WTC11 (cell line): Measurements from ENCODE around the gene SVIP. TPM values are rescaled to one million over a fixed set of nuclear protein-coding genes. Genes with fewer than 3 reads are reported as not detected.

Source experiments
- ATAC-seq: fragments of 200-7000 bp; cut with Tn5 transposase; 2 replicates; pipeline ENCODE4 v1.10.0; 2021; ENCODE audit warnings: mild to moderate bottlenecking, moderate library complexity
- CTCF ChIA-PET: fragments of 300-600 bp; sonication (Branson Sonifier 250); formaldehyde crosslinking; loops from one replicate; lab custom pipeline; 2021; ENCODE audit warnings: antibody characterized with exemption; lab: Charles Lee
- POLR2A ChIA-PET: fragments of 350-600 bp; sonication (Branson Sonifier 250); formaldehyde crosslinking; loops from one replicate; lab custom pipeline; 2021; ENCODE audit warnings: antibody characterized with exemption; lab: Charles Lee
- DNase-seq: peaks from one replicate; pipeline ENCODE4 v3.0.0; 2021; ENCODE audit warnings: low spot score
- H3K27ac Mint-ChIP-seq: 2 replicates; pipeline ENCODE4 v1.8.0; 2021; ENCODE audit warnings: mixed read lengths
- H3K27me3 Mint-ChIP-seq: 2 replicates; pipeline ENCODE4 v1.8.0; 2021; ENCODE audit warnings: low read depth, mild to moderate bottlenecking, moderate library complexity, mixed read lengths
- H3K36me3 Mint-ChIP-seq: 2 replicates; pipeline ENCODE4 v1.8.0; 2021; ENCODE audit warnings: mixed read lengths
- H3K4me1 Mint-ChIP-seq: 2 replicates; pipeline ENCODE4 v1.8.0; 2022; ENCODE audit warnings: mixed read lengths
- H3K4me3 Mint-ChIP-seq: 2 replicates; pipeline ENCODE4 v1.8.0; 2021; ENCODE audit warnings: mild to moderate bottlenecking, moderate library complexity, mixed read lengths
- H3K9me3 Mint-ChIP-seq: 2 replicates; pipeline ENCODE4 v1.8.0; 2021; ENCODE audit warnings: mixed read lengths
- ARID4B ChIP-seq: sonication (generic); formaldehyde crosslinking; IDR thresholded peaks from 2 replicates; pipeline ENCODE4 v1.8.0; 2023; ENCODE audit warnings: missing genetic modification reagents, mild to moderate bottlenecking, borderline replicate concordance
- ATF1 ChIP-seq: sonication (generic); formaldehyde crosslinking; IDR thresholded peaks from 2 replicates; pipeline ENCODE4 v1.8.1; 2023; ENCODE audit warnings: mild to moderate bottlenecking, moderate library complexity, missing genetic modification reagents
- GTF2I ChIP-seq: fragments of 250-450 bp; sonication (Bioruptor Pico); conservative IDR thresholded peaks from 2 replicates; pipeline ENCODE4 v1.4.0; 2021; ENCODE audit warnings: mild to moderate bottlenecking
- IRF1 ChIP-seq: sonication (generic); formaldehyde crosslinking; IDR thresholded peaks from 2 replicates; pipeline ENCODE4 v1.8.0; 2023; ENCODE audit warnings: missing genetic modification reagents
- NFE2L1 ChIP-seq: sonication (generic); formaldehyde crosslinking; IDR thresholded peaks from 2 replicates; pipeline ENCODE4 v1.8.1; 2023; ENCODE audit warnings: missing genetic modification reagents
- NR2C2 ChIP-seq: sonication (generic); formaldehyde crosslinking; IDR thresholded peaks from 2 replicates; pipeline ENCODE4 v1.8.0; 2022; ENCODE audit warnings: mild to moderate bottlenecking, missing genetic modification reagents
- OVOL2 ChIP-seq: fragments of 250-450 bp; sonication (Bioruptor Pico); IDR thresholded peaks from 2 replicates; pipeline ENCODE4 v1.9.0; 2021; ENCODE audit warnings: mild to moderate bottlenecking, borderline replicate concordance
- SP1 ChIP-seq: sonication (generic); formaldehyde crosslinking; conservative IDR thresholded peaks from 2 replicates; pipeline ENCODE4 v1.8.1; 2022; ENCODE audit warnings: missing genetic modification reagents
- ZNF121 ChIP-seq: sonication (generic); formaldehyde crosslinking; IDR thresholded peaks from 2 replicates; pipeline ENCODE4 v1.8.0; 2023; ENCODE audit warnings: missing genetic modification reagents
- ZNF263 ChIP-seq: sonication (generic); formaldehyde crosslinking; IDR thresholded peaks from 2 replicates; pipeline ENCODE4 v1.8.1; 2022; ENCODE audit warnings: low read depth, mild to moderate bottlenecking, moderate library complexity, missing genetic modification reagents
- total RNA-seq: library from RNA; stranded (reverse); gene quantifications from 3 replicates; pipeline ENCODE4 v1.2.3, GENCODE V29; 2021
- TF ChIP-seq, protein P1 (sequence below): sonication (generic); formaldehyde crosslinking; IDR thresholded peaks from 2 replicates; pipeline ENCODE4 v1.8.1; 2022; ENCODE audit warnings: low read depth, mild to moderate bottlenecking, moderate library complexity, missing genetic modification reagents, borderline replicate concordance
- TF ChIP-seq, protein P2 (sequence below): sonication (generic); formaldehyde crosslinking; IDR thresholded peaks from 2 replicates; pipeline ENCODE4 v1.8.1; 2022; ENCODE audit warnings: mild to moderate bottlenecking, missing genetic modification reagents, moderate library complexity, borderline replicate concordance

The SVIP gene
- total RNA-seq, 1 experiment from 2014 or later: 9.1 TPM

- H3K27me3 Mint-ChIP-seq: no peaks in the 10 kb centered on the region
- H3K27ac Mint-ChIP-seq: no peak overlapping the region
- ChIA-PET POLR2A (no interaction called here), CTCF (no interaction called here)
- H3K36me3 Mint-ChIP-seq: no peaks in the 10 kb centered on the region
- H3K4me3 Mint-ChIP-seq: no peak overlapping the region
- ATAC-seq (no peak), DNase-seq (no peak)
- peaks cover 3% of the 10 kb centered on the region; the same call in 1 of the 2 replicates for H3K9me3 Mint-ChIP-seq
- peaks cover 7% of the 10 kb centered on the region for H3K4me1 Mint-ChIP-seq
- TF ChIP-seq, protein P1, sequence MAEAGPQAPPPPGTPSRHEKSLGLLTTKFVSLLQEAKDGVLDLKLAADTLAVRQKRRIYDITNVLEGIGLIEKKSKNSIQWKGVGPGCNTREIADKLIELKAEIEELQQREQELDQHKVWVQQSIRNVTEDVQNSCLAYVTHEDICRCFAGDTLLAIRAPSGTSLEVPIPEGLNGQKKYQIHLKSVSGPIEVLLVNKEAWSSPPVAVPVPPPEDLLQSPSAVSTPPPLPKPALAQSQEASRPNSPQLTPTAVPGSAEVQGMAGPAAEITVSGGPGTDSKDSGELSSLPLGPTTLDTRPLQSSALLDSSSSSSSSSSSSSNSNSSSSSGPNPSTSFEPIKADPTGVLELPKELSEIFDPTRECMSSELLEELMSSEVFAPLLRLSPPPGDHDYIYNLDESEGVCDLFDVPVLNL (CRISPR knock-in tag): no peak
- TF ChIP-seq NFE2L1 (CRISPR knock-in tag): no peak
- TF ChIP-seq OVOL2 (CRISPR knock-in tag): no peak
- no peak for TF ChIP-seq ZNF263 (CRISPR knock-in tag)
- TF ChIP-seq, protein P2, sequence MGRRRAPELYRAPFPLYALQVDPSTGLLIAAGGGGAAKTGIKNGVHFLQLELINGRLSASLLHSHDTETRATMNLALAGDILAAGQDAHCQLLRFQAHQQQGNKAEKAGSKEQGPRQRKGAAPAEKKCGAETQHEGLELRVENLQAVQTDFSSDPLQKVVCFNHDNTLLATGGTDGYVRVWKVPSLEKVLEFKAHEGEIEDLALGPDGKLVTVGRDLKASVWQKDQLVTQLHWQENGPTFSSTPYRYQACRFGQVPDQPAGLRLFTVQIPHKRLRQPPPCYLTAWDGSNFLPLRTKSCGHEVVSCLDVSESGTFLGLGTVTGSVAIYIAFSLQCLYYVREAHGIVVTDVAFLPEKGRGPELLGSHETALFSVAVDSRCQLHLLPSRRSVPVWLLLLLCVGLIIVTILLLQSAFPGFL (CRISPR knock-in tag): no peak
- no peak for TF ChIP-seq ZNF121
Observed at GRCh38 chr11:22785251-22785650, 44.4 kb downstream of the SVIP start.

- TF ChIP-seq SP1 (CRISPR knock-in tag) (no peak), IRF1 (CRISPR knock-in tag) (no peak), ATF1 (CRISPR knock-in tag) (no peak)
- CTCF ChIA-PET: interaction anchor here (1.0 kb wide), 1 partner anchor 437 kb away, joined by 3 read pairs; no protein-coding TSS in a partner anchor
- POLR2A ChIA-PET: no interaction called here
- DNase-seq: no peak
- no peaks in the 10 kb centered on the region for H3K27me3 Mint-ChIP-seq
- H3K36me3 Mint-ChIP-seq: no peaks in the 10 kb centered on the region
- H3K4me3 Mint-ChIP-seq: no peak overlapping the region
- no peak for ATAC-seq
- no peak overlapping the region for H3K27ac Mint-ChIP-seq
- H3K4me1 Mint-ChIP-seq: peaks cover 10% of the 10 kb centered on the region
- peaks cover 7% of the 10 kb centered on the region for H3K9me3 Mint-ChIP-seq
Observed at GRCh38 chr11:22780952-22781593, 48.5 kb downstream of the SVIP start.

- H3K9me3 Mint-ChIP-seq: peaks cover 7% of the 10 kb centered on the region
- no peak for DNase-seq
- peaks cover 10% of the 10 kb centered on the region for H3K4me1 Mint-ChIP-seq
- CTCF ChIA-PET: no interaction called here
- TF ChIP-seq ARID4B (CRISPR knock-in tag) (no peak), GTF2I (CRISPR knock-in tag) (no peak), NR2C2 (no peak)
- TF ChIP-seq, all 79 proteins: peak for 0
- Mint-ChIP-seq H3K4me3 (no peak overlapping the region), H3K36me3 (no peaks in the 10 kb centered on the region), H3K27ac (no peak overlapping the region), H3K27me3 (no peaks in the 10 kb centered on the region)
- no peak for ATAC-seq
- POLR2A ChIA-PET: no interaction called here
Observed at GRCh38 chr11:22779850-22780249, 49.8 kb downstream of the SVIP start.
